SU-DHL-6 (cell line): ENCODE measurements around the gene PTRHD1.

Source experiments
- CTCF ChIP-seq: fragments of 200-600 bp; sonication (generic); IDR thresholded peaks from one replicate; pipeline ENCODE4 v1.5.1; 2017; ENCODE audit warnings: antibody characterized with exemption, mild to moderate bottlenecking, low read length, moderate library complexity; ENCODE audit not compliant: insufficient read depth, poor library complexity, severe bottlenecking
- EZH2phosphoT487 ChIP-seq: fragments of 200-600 bp; sonication (generic), shearing (Covaris generic); conservative IDR thresholded peaks from 2 replicates; pipeline ENCODE4 v1.6.1; 2018; ENCODE audit warnings: mild to moderate bottlenecking, antibody characterized with exemption, low read length, moderate library complexity, mixed read lengths

- TF ChIP-seq CTCF (no peak), EZH2phosphoT487 (no peak)
Observed at GRCh38 chr2:24785671-24786321, 7.4 kb downstream of the PTRHD1 start.
